HepG2 (cell line): ENCODE results near the gene SPECC1L. TPM values are rescaled to one million over a fixed set of nuclear protein-coding genes. Genes with fewer than 3 reads are reported as not detected.

ENCODE experiments used
- ATAC-seq: fragments of 200-7000 bp; cut with Tn5 transposase; 3 replicates; pipeline ENCODE4 v1.9.1; 2020; ENCODE audit warnings: mild to moderate bottlenecking, moderate library complexity
- BruUV-seq: library from RNA; stranded (reverse); fragments of 400-500 nt; replicated peaks from 2 replicates; lab custom pipeline; 2021; lab: Mats Ljungman, UMichigan
- CTCF ChIA-PET: fragments of 300-600 bp; formaldehyde crosslinking; extraction: SDS; loops from one replicate; lab custom pipeline; 2021; ENCODE audit warnings: low total read pairs, inconsistent platforms, low intra/inter-chr PET ratio; lab: Yijun Ruan, JAX
- POLR2A ChIA-PET: fragments of 350-600 bp; sonication (Branson Sonifier 250); formaldehyde crosslinking; loops from one replicate; lab custom pipeline; 2020; ENCODE audit warnings: antibody characterized with exemption, inconsistent platforms; lab: Yijun Ruan, JAX
- DNase-seq: peaks from one replicate; pipeline ENCODE4 v3.0.0-alpha.2; 2015; ENCODE audit warnings: low spot score
- FAIRE-seq: peaks from 3 replicates; lab custom pipeline; 2011; peaks lifted over from hg19 to GRCh38; lab: Jason Lieb, UNC
- H2AFZ ChIP-seq: one replicate; pipeline ENCODE4 v1.6.1; 2011; ENCODE audit warnings: low read length, inconsistent platforms
- H3K27ac ChIP-seq: fragments of 300-600 bp; 3 replicates; pipeline ENCODE4 v1.8.0; 2011; ENCODE audit warnings: mixed run types, mild to moderate bottlenecking, mixed read lengths, low read length, inconsistent platforms; ENCODE audit not compliant: insufficient read depth; ENCODE audit errors: extremely low read length
- H3K27me3 ChIP-seq, 2 experiments: fragments of 200-600 bp in 1 of 2; 2 replicates in 1 of 2; 3 replicates in 1 of 2; pipeline versions ENCODE4 v1.6.0 to v1.8.0; 2011; ENCODE audit warnings: low read length in 2 of 2, mild to moderate bottlenecking in 2 of 2, moderate library complexity in 2 of 2, inconsistent platforms in 1 of 2; ENCODE audit not compliant: insufficient read depth in 2 of 2, control insufficient read depth in 1 of 2
- H3K36me3 ChIP-seq, 2 experiments: fragments of 200-600 bp in 1 of 2; replicated peaks in 1 of 2; 2 replicates in 1 of 2; 3 replicates in 1 of 2; pipeline versions ENCODE4 v1.5.1 to v1.8.0; 2011; ENCODE audit warnings: low read length in 2 of 2, inconsistent platforms in 1 of 2; ENCODE audit not compliant: insufficient read depth in 2 of 2, control insufficient read depth in 1 of 2
- H3K4me1 ChIP-seq: 2 replicates; pipeline ENCODE4 v1.5.1; 2012; ENCODE audit warnings: low read length, inconsistent platforms; ENCODE audit not compliant: insufficient read depth
- H3K4me2 ChIP-seq: 2 replicates; pipeline ENCODE4 v1.6.0; 2011; ENCODE audit warnings: low read depth, low read length, inconsistent platforms
- H3K4me3 ChIP-seq, 3 experiments: fragments of 200-600 bp in 1 of 3; sonication (generic), shearing (Covaris generic) in 1 of 3; replicated peaks in 1 of 3; 2 replicates each; pipeline ENCODE4 v1.5.1; 2011 to 2016; ENCODE audit warnings: low read length in 3 of 3, inconsistent platforms in 2 of 3, low read depth in 2 of 3, mild to moderate bottlenecking in 2 of 3, control low read depth in 1 of 3, mixed read lengths in 1 of 3; ENCODE audit not compliant: insufficient read depth in 1 of 3
- H3K79me2 ChIP-seq: one replicate; pipeline ENCODE4 v1.6.1; 2011; ENCODE audit warnings: low read length, inconsistent platforms; ENCODE audit not compliant: insufficient read depth
- H3K9ac ChIP-seq: 2 replicates; pipeline ENCODE4 v1.6.0; 2011; ENCODE audit warnings: mild to moderate bottlenecking, low read depth, low read length, inconsistent platforms; ENCODE audit not compliant: insufficient read depth
- H3K9me3 ChIP-seq: 2 replicates; pipeline ENCODE4 v1.5.1; 2012; ENCODE audit warnings: mild to moderate bottlenecking, low read length
- H4K20me1 ChIP-seq: 2 replicates; pipeline ENCODE4 v1.6.0; 2011; ENCODE audit warnings: inconsistent platforms, mild to moderate bottlenecking, low read length, moderate library complexity; ENCODE audit not compliant: insufficient read depth
- EZH2 ChIP-seq: conservative IDR thresholded peaks from 2 replicates; pipeline ENCODE4 v1.6.1; 2012; ENCODE audit warnings: mild to moderate bottlenecking, low read depth, low read length, moderate library complexity
- GLI4 ChIP-seq: sonication (generic); formaldehyde crosslinking; IDR thresholded peaks from 2 replicates; pipeline ENCODE4 v1.5.1; 2020; ENCODE audit warnings: missing genetic modification reagents, mild to moderate bottlenecking, moderate library complexity, borderline replicate concordance
- KLF6 ChIP-seq: IDR thresholded peaks from 2 replicates; pipeline ENCODE4 v1.8.0; 2016; ENCODE audit warnings: missing biosample characterization, missing genetic modification reagents
- MTF2 ChIP-seq: sonication (generic); formaldehyde crosslinking; IDR thresholded peaks from 2 replicates; pipeline ENCODE4 v1.5.0; 2020; ENCODE audit warnings: missing genetic modification reagents, borderline replicate concordance
- NFYC ChIP-seq: IDR thresholded peaks from 2 replicates; pipeline ENCODE4 v1.6.1; 2016; ENCODE audit warnings: missing genetic modification reagents, missing compliant biosample characterization
- RBM22 ChIP-seq: fragments of 200-400 bp; formaldehyde crosslinking; optimal IDR thresholded peaks from 2 replicates; pipeline ENCODE3; 2017; ENCODE audit warnings: mild to moderate bottlenecking, low read length, moderate library complexity
- THAP11 ChIP-seq: IDR thresholded peaks from 2 replicates; pipeline ENCODE4 v1.6.1; 2016; ENCODE audit warnings: missing biosample characterization, missing genetic modification reagents
- ZNF143 ChIP-seq: sonication (generic); formaldehyde crosslinking; IDR thresholded peaks from 2 replicates; pipeline ENCODE4 v1.4.0; 2020; ENCODE audit warnings: missing genetic modification reagents
- WGBS: methylation state at CpG from one replicate; pipeline ENCODE4 v1.1.6; 2017; ENCODE audit warnings: low lambda C conversion rate; 5-methylcytosine and 5-hydroxymethylcytosine counted together
- in situ Hi-C: cut with HindIII; loops from 2 replicates; pipeline ENCODE4 v1.10.0; 2017; ENCODE audit warnings: low pct_unique_long_range_greater_than_20kb; ENCODE audit not compliant: extremely low pct_ligation_motif_present
- intact Hi-C: fragments of 100-400 bp; cut with micrococcal nuclease; formaldehyde crosslinking; loops from one replicate; pipeline ENCODE4 v1.10.0; 2022; ENCODE audit not compliant: unreplicated experiment
- polyA plus RNA-seq, 8 experiments: library from polyadenylated mRNA; depleted of rRNA in 3 of 8; stranded (reverse) in 7 of 8; unstranded in 1 of 8; fragments of >200 nt; fragmentation: Illumina TruSeq in 4 of 8; extraction: Trizol in 4 of 8; gene quantifications; 2 replicates each; pipeline versions ENCODE4 v1.2.1 to v1.2.3, GENCODE V29; 2011 to 2016; ENCODE audit warnings: low read depth in 4 of 8, missing spikeins in 1 of 8, mixed read lengths in 1 of 8; ENCODE audit not compliant: insufficient read depth in 1 of 8
- total RNA-seq, 5 experiments: library from RNA; depleted of rRNA; stranded (reverse); fragments of >200 nt; fragmentation: Illumina TruSeq; extraction: Trizol; gene quantifications; 2 replicates each; pipeline ENCODE4 v1.2.3, GENCODE V29; 2016; ENCODE audit warnings: low read depth in 1 of 5
- TF ChIP-seq, protein P1 (sequence below): sonication (generic); formaldehyde crosslinking; IDR thresholded peaks from 2 replicates; pipeline ENCODE4 v1.4.0; 2020; ENCODE audit warnings: low read depth, missing genetic modification reagents
- TF ChIP-seq, protein P2 (sequence below): sonication (generic); formaldehyde crosslinking; IDR thresholded peaks from 2 replicates; pipeline ENCODE4 v1.5.0; 2020; ENCODE audit warnings: mild to moderate bottlenecking, low read depth, missing genetic modification reagents, borderline replicate concordance
- TF ChIP-seq, protein P3 (sequence below): sonication (generic); formaldehyde crosslinking; conservative IDR thresholded peaks from 2 replicates; pipeline ENCODE4 v1.4.0; 2020; ENCODE audit warnings: missing genetic modification reagents
- TF ChIP-seq, protein P4 (sequence below): sonication (generic); formaldehyde crosslinking; IDR thresholded peaks from 2 replicates; pipeline ENCODE4 v1.4.0; 2020; ENCODE audit warnings: missing genetic modification reagents, borderline replicate concordance
- TF ChIP-seq, protein P5 (sequence below): sonication (generic); formaldehyde crosslinking; IDR thresholded peaks from 2 replicates; pipeline ENCODE4 v1.5.1; 2020; ENCODE audit warnings: missing genetic modification reagents, mild to moderate bottlenecking, borderline replicate concordance

The SPECC1L gene
- total and polyA plus RNA-seq, 2 of the 13 experiments (the other 11 are each of a cell fraction or from before 2014, with no cell fraction given): 14.1 to 30.3 TPM

DNA sequence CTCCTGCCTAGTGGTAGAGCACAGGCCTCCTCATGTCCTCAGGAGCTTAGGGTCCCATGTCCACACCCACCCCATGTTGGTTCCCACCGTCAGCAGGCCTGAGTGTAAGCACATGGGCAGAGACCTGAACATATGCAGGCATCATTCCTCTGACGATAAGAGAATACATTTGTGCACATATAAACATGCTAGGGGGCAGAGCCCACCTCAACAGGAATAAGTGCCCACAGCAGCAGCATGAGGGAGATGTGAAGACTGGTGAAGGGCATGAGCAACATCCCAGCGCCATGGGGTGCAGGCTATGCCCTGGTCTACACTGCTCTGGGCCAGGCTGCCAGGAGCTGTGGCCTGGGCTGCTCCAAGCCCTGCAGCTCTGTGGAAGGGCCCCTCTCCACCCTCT, 173.6 kb downstream of the SPECC1L start:
- DNase-seq (no peak), FAIRE-seq (no peak), ATAC-seq (peak; percentile 12; the same call in 2 of the 3 replicates)
- TF ChIP-seq EZH2 (no peak), MTF2 (CRISPR knock-in tag) (no peak), KLF6 (CRISPR knock-in tag) (no peak), ZNF143 (CRISPR knock-in tag) (no peak), NFYC (CRISPR knock-in tag) (no peak), GLI4 (CRISPR knock-in tag) (no peak), THAP11 (no peak), RBM22 (no peak)
- TF ChIP-seq, protein P1, sequence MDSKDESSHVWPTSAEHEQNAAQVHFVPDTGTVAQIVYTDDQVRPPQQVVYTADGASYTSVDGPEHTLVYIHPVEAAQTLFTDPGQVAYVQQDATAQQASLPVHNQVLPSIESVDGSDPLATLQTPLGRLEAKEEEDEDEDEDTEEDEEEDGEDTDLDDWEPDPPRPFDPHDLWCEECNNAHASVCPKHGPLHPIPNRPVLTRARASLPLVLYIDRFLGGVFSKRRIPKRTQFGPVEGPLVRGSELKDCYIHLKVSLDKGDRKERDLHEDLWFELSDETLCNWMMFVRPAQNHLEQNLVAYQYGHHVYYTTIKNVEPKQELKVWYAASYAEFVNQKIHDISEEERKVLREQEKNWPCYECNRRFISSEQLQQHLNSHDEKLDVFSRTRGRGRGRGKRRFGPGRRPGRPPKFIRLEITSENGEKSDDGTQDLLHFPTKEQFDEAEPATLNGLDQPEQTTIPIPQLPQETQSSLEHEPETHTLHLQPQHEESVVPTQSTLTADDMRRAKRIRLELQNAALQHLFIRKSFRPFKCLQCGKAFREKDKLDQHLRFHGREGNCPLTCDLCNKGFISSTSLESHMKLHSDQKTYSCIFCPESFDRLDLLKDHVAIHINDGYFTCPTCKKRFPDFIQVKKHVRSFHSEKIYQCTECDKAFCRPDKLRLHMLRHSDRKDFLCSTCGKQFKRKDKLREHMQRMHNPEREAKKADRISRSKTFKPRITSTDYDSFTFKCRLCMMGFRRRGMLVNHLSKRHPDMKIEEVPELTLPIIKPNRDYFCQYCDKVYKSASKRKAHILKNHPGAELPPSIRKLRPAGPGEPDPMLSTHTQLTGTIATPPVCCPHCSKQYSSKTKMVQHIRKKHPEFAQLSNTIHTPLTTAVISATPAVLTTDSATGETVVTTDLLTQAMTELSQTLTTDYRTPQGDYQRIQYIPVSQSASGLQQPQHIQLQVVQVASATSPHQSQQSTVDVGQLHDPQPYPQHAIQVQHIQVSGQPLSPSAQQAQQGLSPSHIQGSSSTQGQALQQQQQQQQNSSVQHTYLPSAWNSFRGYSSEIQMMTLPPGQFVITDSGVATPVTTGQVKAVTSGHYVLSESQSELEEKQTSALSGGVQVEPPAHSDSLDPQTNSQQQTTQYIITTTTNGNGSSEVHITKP (CRISPR knock-in tag): no peak
- TF ChIP-seq, protein P2, sequence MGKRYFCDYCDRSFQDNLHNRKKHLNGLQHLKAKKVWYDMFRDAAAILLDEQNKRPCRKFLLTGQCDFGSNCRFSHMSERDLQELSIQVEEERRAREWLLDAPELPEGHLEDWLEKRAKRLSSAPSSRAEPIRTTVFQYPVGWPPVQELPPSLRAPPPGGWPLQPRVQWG: no peak
- TF ChIP-seq, protein P3, sequence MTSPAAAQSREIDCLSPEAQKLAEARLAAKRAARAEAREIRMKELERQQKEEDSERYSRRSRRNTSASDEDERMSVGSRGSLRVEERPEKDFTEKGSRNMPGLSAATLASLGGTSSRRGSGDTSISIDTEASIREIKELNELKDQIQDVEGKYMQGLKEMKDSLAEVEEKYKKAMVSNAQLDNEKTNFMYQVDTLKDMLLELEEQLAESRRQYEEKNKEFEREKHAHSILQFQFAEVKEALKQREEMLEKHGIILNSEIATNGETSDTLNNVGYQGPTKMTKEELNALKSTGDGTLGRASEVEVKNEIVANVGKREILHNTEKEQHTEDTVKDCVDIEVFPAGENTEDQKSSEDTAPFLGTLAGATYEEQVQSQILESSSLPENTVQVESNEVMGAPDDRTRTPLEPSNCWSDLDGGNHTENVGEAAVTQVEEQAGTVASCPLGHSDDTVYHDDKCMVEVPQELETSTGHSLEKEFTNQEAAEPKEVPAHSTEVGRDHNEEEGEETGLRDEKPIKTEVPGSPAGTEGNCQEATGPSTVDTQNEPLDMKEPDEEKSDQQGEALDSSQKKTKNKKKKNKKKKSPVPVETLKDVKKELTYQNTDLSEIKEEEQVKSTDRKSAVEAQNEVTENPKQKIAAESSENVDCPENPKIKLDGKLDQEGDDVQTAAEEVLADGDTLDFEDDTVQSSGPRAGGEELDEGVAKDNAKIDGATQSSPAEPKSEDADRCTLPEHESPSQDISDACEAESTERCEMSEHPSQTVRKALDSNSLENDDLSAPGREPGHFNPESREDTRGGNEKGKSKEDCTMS (CRISPR knock-in tag): no peak
- TF ChIP-seq, protein P4, sequence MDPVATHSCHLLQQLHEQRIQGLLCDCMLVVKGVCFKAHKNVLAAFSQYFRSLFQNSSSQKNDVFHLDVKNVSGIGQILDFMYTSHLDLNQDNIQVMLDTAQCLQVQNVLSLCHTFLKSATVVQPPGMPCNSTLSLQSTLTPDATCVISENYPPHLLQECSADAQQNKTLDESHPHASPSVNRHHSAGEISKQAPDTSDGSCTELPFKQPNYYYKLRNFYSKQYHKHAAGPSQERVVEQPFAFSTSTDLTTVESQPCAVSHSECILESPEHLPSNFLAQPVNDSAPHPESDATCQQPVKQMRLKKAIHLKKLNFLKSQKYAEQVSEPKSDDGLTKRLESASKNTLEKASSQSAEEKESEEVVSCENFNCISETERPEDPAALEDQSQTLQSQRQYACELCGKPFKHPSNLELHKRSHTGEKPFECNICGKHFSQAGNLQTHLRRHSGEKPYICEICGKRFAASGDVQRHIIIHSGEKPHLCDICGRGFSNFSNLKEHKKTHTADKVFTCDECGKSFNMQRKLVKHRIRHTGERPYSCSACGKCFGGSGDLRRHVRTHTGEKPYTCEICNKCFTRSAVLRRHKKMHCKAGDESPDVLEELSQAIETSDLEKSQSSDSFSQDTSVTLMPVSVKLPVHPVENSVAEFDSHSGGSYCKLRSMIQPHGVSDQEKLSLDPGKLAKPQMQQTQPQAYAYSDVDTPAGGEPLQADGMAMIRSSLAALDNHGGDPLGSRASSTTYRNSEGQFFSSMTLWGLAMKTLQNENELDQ (CRISPR knock-in tag): no peak
- TF ChIP-seq, protein P5, sequence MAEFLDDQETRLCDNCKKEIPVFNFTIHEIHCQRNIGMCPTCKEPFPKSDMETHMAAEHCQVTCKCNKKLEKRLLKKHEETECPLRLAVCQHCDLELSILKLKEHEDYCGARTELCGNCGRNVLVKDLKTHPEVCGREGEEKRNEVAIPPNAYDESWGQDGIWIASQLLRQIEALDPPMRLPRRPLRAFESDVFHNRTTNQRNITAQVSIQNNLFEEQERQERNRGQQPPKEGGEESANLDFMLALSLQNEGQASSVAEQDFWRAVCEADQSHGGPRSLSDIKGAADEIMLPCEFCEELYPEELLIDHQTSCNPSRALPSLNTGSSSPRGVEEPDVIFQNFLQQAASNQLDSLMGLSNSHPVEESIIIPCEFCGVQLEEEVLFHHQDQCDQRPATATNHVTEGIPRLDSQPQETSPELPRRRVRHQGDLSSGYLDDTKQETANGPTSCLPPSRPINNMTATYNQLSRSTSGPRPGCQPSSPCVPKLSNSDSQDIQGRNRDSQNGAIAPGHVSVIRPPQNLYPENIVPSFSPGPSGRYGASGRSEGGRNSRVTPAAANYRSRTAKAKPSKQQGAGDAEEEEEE: no peak
- intact Hi-C loops: no loop called here
- BruUV-seq: no TSS peak
- WGBS: 100% methylated on average over 2 of the region's 3 CpGs
- H3K9me3 ChIP-seq: no peaks in the 10 kb centered on the region
- peaks cover 31% of the 10 kb centered on the region for H3K4me1 ChIP-seq
- CTCF ChIA-PET: no interaction called here
- H3K4me2 ChIP-seq: no peak overlapping the region
- H3K79me2 ChIP-seq: no peaks in the 10 kb centered on the region
- no peaks in the 10 kb centered on the region; a peak in 1 of 5 replicates for H3K36me3 ChIP-seq
- no peaks in the 10 kb centered on the region for H4K20me1 ChIP-seq
- in situ Hi-C loops: no loop called here
- POLR2A ChIA-PET: interaction anchor here (1.7 to 2.2 kb wide), 2 partner anchors 16 to 62 kb away, joined by 4 to 8 read pairs; no protein-coding TSS in a partner anchor
- H3K27ac ChIP-seq: no peak overlapping the region
- H3K27me3 ChIP-seq: no peaks in the 10 kb centered on the region; a peak in 1 of 5 replicates
- no peak overlapping the region for H3K9ac ChIP-seq
- H2AFZ ChIP-seq: no peak overlapping the region
- H3K4me3 ChIP-seq: no peak overlapping the region
